HG03066 (cell line): ENCODE measurements around the gene NACC1.
"Not testable (repeated sequence)": the region's sequence is repeated elsewhere in the genome, so short reads cannot be mapped to it uniquely, and the experiment has no call there.

ENCODE experiments used
- ATAC-seq: cut with Tn5 transposase; IDR thresholded peaks from one replicate; pipeline ENCODE4 v1.9.1; 2021; ENCODE audit warnings: low read depth; ENCODE audit not compliant: unreplicated experiment

NACC1 gene

DNA sequence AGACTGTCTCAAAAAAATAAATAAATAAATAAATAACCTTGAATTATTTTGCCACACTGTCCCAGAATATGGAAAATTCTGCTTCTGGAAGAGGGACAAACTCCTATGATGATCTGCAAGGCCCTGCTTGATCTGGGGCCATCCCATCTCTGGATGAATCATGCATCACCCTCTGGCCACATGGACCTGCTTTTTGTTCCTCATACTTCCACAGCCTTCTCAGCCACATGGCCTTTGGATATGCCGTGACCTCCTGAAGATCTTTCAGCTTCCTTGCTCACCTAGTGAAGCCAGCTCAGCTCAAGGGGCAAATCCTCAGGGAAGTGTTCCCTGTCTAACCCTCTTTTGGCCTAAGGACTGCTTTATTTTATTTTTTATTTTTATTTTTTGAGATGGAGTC, 42.5 kb downstream of the NACC1 start:
- ATAC-seq: no peak

GRCh38 chr19:13162724-13163608, 44.9 kb downstream of the NACC1 start:
- ATAC-seq: no peak

DNA sequence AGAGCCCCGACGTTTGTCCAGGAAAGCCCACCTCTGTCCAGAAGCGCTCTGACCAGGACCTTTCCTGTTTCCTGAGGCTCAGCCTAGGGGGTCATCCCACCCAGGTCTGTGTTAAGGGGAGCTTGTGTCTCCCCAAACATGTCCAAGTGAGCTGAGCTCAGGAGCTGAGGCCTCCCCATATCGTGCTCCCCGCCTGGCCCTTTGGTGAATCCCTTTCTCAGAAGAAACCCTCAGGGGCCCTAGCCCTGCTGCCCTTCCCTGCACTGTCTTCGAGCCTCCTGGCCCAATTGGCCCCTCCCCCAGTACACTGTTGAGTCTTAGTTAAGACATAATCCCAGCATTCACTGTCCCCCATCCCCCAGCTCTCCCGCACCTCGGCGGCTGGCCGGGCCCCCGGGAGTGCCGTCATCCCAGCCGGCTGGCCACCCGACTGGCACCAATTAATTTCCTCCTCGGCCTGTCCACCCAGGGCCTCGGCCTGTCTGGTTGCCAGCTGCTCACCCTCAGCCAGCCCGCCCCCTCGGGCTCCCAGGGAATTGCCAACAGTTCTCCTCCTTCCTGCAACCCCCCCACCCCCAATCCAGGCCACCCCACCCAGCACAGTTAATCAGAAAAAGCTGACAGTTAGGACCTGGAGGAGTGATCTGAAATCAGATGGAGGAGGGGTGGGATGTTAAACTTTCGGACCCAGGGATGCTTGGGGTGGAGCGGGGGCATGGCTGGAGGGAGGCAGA, 45.7 kb downstream of the NACC1 start:
- no peak for ATAC-seq

- ATAC-seq: no peak
Observed at GRCh38 chr19:13164343-13165161, 46.5 kb downstream of the NACC1 start.

DNA sequence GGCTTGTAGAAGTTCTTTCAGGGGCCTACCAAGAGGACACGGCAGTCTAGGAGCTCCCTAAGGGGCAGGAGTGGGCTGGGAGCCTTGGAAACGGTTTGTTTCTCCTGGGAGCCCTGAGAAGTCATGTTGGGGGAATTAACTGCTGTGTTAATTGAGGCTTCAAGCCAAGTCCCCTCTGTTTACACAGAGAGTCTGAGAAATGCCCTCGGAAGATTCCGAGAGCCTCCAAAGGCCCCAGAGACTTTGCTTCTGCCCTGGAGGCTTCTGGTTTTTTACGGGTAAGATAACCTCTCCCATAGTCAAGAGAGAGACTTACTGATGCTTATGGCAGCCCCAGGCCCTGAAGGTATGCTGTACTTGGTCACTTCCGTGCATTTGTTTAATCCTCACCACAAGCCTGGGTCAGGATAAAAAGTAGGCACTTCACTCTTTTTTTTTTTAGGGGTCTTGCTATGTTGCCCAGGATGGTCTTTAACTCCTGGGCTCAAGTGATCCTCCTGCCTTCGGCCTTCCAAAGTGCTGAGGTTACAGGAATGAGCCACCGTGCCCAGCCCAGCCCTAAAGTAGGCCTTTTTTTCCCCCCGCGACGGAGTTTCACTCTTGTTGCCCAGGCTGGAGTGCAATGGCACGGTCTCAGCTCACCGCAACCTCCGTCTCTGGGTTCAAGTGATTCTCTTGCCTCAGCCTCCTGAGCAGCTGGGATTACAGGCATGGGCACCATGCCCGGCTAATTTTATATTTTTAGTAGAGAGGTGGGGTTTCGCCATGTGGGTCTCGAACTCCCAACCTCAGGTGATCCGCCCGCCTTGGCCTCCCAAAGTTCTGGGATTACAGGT, 47.3 kb downstream of the NACC1 start:
- ATAC-seq: no peak

GRCh38 chr19:13166151-13166550, 48.1 kb downstream of the NACC1 start:
- not testable (repeated sequence) for ATAC-seq

GRCh38 chr19:13169769-13170168, 51.7 kb downstream of the NACC1 start:
- ATAC-seq: no peak

DNA sequence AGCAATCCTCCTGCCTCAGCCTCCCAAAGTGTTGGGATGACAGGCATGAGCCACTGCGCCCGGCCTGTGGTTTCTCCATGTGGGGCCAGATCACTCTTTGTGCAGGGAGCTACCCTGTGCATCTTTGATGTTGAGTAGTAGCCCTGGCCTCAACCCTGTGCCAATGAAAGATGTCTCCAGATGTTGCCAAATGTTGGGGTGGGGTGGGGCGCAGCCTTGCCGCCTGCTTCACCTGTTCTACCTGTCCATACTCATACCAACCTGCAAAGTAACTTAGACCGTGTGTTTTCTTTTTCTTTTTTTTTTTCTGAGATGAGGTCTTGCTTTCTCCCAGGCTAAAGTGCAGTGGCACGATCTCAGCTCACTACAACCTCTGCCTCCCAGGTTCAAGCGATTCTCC, 53.1 kb downstream of the NACC1 start:
- no peak for ATAC-seq

DNA sequence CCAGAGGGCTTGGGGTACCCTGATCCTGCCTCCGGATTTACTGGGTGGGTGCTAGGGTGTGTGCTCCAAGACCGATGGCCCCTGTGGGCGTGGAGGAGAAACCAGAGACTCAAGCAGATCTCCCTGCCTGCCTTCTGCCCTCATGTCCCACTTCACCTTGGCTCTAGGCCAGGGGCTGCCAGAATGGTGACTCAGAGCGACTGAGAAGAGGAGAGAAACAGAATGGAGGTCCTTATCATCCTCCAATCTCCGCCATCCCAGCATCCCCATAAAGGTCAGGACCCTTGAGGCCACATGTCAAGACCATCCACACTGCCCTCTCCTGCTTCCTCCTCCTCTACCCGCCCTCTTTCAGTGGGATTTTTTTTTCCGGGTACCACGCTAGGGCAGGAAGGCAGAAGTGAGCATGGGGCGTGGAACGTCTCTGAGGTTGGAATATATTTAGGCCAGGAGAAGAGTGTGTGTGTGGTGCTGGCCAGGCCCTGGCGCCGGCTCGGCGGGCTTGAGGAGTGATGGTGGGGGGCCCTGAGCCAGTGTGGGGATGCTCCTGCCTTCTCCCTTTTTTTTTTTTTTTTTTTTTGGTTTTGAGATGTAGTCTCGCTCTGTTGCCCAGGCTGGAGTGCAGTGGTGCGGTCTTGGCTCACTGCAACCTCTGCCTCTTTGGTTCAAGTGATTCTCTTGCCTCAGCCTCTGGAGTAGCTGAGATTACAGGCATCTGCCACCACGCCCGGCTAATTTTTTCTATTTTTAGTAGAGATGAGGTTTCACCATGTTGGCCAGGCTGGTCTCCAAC, 54.5 kb downstream of the NACC1 start:
- no peak for ATAC-seq

DNA sequence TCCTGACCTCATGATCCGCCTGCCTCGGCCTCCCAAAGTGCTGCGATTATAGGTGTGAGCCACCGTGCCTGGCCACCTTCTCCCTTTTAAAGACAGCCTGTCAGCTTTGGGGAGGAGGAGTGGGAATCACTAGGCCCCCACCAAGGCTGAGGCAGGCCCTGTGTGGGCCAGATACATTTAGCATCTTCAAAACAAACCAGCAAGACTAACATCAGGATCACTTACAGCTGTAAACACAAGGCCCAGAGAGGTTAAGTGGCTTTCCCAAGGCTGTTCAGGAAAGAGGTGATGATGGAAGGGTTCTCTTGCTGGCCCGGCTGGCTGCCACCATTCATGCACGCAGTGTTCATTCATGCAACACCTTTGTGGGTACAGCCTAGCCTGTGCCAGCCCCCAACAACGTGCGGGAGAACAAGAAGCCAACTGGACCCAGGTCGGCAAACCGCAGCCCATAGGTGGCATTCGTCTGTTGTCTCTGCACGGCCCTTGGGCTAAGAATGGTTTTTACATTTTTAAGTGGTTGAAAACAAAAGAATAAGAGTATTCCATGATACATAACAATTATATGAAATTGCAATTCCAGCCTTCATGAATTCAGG, 55.2 kb downstream of the NACC1 start:
- no peak for ATAC-seq

DNA sequence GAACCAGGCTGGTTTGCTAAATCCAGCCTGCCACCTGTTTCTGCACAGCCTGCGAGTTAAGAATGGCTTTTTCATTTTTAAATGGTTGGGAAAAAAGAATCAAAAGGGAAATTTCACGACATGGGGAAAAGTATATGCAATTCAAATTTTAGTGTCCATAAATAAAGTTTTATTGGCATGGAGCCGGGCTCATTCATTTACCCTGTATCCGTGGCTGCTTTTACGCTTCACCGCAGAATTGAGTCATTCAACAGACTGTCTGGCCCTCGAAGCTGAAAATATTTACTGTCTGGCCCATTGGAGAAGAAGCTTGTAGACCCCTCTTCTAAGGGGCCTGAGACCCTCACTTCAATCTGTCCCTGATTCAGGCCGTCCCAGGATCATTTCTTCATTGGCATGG, 58.3 kb downstream of the NACC1 start:
- ATAC-seq: no peak

- not testable (repeated sequence) for ATAC-seq
Observed at GRCh38 chr19:13177584-13177983, 59.5 kb downstream of the NACC1 start.

DNA sequence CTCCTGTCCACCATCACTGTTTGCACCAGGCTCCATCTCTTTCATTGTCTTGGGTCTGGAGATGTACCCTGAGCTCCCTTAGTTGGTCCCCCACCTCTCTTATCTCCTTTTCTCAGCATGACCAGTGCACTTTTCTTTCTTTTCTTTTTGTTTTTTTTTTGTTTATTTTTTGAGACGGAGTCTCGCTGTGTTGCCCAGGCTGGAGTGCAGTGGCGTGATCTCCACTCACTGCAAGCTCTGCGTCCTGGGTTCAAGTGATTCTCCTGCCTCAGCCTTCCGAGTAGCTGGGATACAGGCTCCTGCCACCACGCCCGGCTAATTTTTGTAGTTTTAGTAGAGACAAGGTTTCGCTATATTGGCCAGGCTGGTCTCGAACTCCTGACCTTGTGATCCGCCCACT, 60.2 kb downstream of the NACC1 start:
- not testable (repeated sequence) for ATAC-seq

GRCh38 chr19:13181747-13182388, 63.8 kb downstream of the NACC1 start:
- no peak for ATAC-seq

DNA sequence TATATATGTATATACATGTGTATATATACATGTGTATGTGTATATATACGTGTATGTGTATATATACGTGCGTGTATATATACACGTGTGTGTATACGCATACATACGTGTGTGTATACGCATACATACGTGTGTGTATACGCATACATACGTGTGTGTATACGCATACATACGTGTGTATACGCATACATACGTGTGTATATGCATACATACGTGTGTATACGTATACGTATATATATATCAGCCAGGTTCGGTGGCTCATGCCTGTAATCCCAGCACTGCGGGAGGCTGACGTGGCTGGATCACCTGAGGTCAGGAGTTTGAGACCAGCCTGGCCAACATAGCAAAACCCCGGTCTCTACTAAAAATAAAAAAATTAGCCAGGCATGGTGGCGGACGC, 66.9 kb downstream of the NACC1 start:
- ATAC-seq: not testable (repeated sequence)

- ATAC-seq: not testable (repeated sequence)
Observed at GRCh38 chr19:13185763-13186657, 67.9 kb downstream of the NACC1 start.

DNA sequence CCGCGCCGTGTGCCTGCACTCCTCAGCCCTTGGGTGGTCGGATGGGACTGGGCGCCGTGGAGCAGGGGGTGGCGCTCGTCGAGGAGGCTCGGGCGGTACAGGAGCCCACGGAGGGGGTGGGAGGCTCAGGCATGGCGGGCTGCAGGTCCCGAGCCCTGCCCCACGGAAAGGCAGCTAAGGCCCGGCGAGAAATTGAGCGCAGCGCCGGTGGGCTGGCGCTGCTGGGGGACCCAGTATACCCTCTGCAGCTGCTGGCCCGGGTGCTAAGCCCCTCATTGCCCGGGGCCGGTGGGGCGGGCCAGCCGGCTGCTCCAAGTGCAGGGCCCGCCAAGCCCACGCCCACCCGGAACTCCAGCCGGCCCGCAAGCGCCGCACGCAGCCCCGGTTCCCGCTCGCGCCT, 68.6 kb downstream of the NACC1 start:
- not testable (repeated sequence) for ATAC-seq
